ENCODE data around the gene CCN6. TPM values are rescaled to one million over a fixed set of nuclear protein-coding genes. Genes with fewer than 3 reads are reported as not detected.
"Not testable (repeated sequence)": the region's sequence is repeated elsewhere in the genome, so short reads cannot be mapped to it uniquely, and the experiment has no call there.

The CCN6 gene
- total and polyA plus RNA-seq, 4 donors, result 0.54 TPM; not detected in 3

DNA sequence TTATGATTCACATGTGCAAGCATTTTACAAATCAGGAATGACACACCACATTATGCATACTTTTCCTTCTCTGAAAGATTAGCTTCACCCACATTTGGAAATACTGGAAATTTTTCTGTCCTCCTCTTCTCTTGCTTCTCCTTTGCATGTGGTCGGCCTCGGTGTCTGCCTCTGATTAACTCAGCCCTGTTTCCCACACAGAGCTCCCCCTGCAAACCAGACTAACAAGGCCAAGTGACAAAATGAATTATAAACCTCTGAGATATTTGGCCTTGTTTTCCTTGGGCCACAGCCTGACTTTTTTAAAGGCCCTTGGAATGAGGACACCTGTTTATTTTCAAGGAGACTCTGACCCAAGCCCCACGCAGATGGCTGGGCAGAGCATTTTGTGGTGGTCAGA is 9.0 kb upstream of the CCN6 start:
- WGBS, result 59% methylated on average over 3 of the region's 3 CpGs
- Histone ChIP-seq H3K36me3 (ENCODE audit: control insufficient read depth in 4 of 4, insufficient read depth in 3 of 4, low read depth in 1 of 4, low read length in 3 of 4) (no peaks in the 10 kb centered on the region), H3K27ac (ENCODE audit: low read depth in 1 of 2, low read length in 2 of 2) (no peak overlapping the region), H3K4me1 (ENCODE audit: control insufficient read depth in 4 of 4, insufficient read depth in 4 of 4, low read length in 3 of 4) (peaks cover 0 to 19% (median 12%) of the 10 kb centered on the region in 4 donors), H3K27me3 (ENCODE audit: control insufficient read depth in 4 of 4, insufficient read depth in 4 of 4, low read length in 3 of 4) (no peaks in the 10 kb centered on the region), H3K9ac (ENCODE audit: low read depth in 1 of 2, low read length in 2 of 2) (no peak overlapping the region), H3K4me3 (ENCODE audit: low read depth in 1 of 3, low read length in 3 of 3) (no peak overlapping the region), H3K9me3 (ENCODE audit: control insufficient read depth in 4 of 4, low read length in 3 of 4) (no peaks in the 10 kb centered on the region)
- no peak for DNase-seq (ENCODE audit: low spot score)
- TF ChIP-seq EGR1 (IDR thresholded peaks at IDR 0.05; ENCODE audit: low read depth in 2 of 2), result no peak
- no peak for TF ChIP-seq TAF1 (conservative IDR thresholded peaks at IDR 0.05)
- no peak for TF ChIP-seq FOXA1 (IDR thresholded peaks at IDR 0.05)
- TF ChIP-seq YY1 (IDR thresholded peaks at IDR 0.05), result no peak
- no peak for TF ChIP-seq FOXA2 (IDR thresholded peaks at IDR 0.05)
- no peak for TF ChIP-seq ATF3 (IDR thresholded peaks at IDR 0.05)
- no peak for TF ChIP-seq JUND (IDR thresholded peaks at IDR 0.05)
- no peak for TF ChIP-seq RXRA (IDR thresholded peaks at IDR 0.05)
- no peak for TF ChIP-seq NR2F2 (IDR thresholded peaks at IDR 0.05)
- no peak for TF ChIP-seq HNF4G (IDR thresholded peaks at IDR 0.05)
- TF ChIP-seq REST (IDR thresholded peaks at IDR 0.05), result no peak

- not testable (repeated sequence) for H3K27me3 ChIP-seq (ENCODE audit: control insufficient read depth in 4 of 4, insufficient read depth in 4 of 4, low read length in 3 of 4); DNase-seq (ENCODE audit: low spot score); H3K9me3 ChIP-seq (ENCODE audit: control insufficient read depth in 4 of 4, low read length in 3 of 4); H3K36me3 ChIP-seq (ENCODE audit: control insufficient read depth in 4 of 4, insufficient read depth in 3 of 4, low read depth in 1 of 4, low read length in 3 of 4); H3K27ac ChIP-seq (ENCODE audit: low read depth in 1 of 2, low read length in 2 of 2); H3K9ac ChIP-seq (ENCODE audit: low read depth in 1 of 2, low read length in 2 of 2); H3K4me3 ChIP-seq (ENCODE audit: low read depth in 1 of 3, low read length in 3 of 3)
- peaks cover 0 to 23% (median 18%) of the 10 kb centered on the region in 4 donors for H3K4me1 ChIP-seq (ENCODE audit: control insufficient read depth in 4 of 4, insufficient read depth in 4 of 4, low read length in 3 of 4)
- WGBS, result 97% methylated on average over 25 of the region's 25 CpGs
Observed at GRCh38 chr6:112047523-112047922, 6.4 kb upstream of the CCN6 start.

GRCh38 chr6:112049026-112049799 is 4.7 kb upstream of the CCN6 start:
- no peak for DNase-seq (ENCODE audit: low spot score)

More at GRCh38 chr6:112049026-112049799, 4.7 kb upstream of the CCN6 start:
- no peak overlapping the region for H3K9ac ChIP-seq (ENCODE audit: low read depth in 1 of 2, low read length in 2 of 2)
- H3K9me3 ChIP-seq (ENCODE audit: control insufficient read depth in 4 of 4, low read length in 3 of 4), result no peaks in the 10 kb centered on the region
- H3K36me3 ChIP-seq (ENCODE audit: control insufficient read depth in 4 of 4, insufficient read depth in 3 of 4, low read depth in 1 of 4, low read length in 3 of 4), result no peaks in the 10 kb centered on the region
- H3K27ac ChIP-seq (ENCODE audit: low read depth in 1 of 2, low read length in 2 of 2), result no peak overlapping the region
- WGBS, result 77% methylated on average over 6 of the region's 6 CpGs
- H3K27me3 ChIP-seq (ENCODE audit: control insufficient read depth in 4 of 4, insufficient read depth in 4 of 4, low read length in 3 of 4), result no peaks in the 10 kb centered on the region
- TF ChIP-seq RAD21 (IDR thresholded peaks at IDR 0.05) (no peak), MAX (IDR thresholded peaks at IDR 0.05) (no peak), FOXA2 (IDR thresholded peaks at IDR 0.05) (no peak), TAF1 (conservative IDR thresholded peaks at IDR 0.05) (no peak), HNF4A (conservative IDR thresholded peaks at IDR 0.05) (no peak), FOXA1 (IDR thresholded peaks at IDR 0.05) (no peak), JUND (IDR thresholded peaks at IDR 0.05) (no peak)
- TF ChIP-seq, protein P1, sequence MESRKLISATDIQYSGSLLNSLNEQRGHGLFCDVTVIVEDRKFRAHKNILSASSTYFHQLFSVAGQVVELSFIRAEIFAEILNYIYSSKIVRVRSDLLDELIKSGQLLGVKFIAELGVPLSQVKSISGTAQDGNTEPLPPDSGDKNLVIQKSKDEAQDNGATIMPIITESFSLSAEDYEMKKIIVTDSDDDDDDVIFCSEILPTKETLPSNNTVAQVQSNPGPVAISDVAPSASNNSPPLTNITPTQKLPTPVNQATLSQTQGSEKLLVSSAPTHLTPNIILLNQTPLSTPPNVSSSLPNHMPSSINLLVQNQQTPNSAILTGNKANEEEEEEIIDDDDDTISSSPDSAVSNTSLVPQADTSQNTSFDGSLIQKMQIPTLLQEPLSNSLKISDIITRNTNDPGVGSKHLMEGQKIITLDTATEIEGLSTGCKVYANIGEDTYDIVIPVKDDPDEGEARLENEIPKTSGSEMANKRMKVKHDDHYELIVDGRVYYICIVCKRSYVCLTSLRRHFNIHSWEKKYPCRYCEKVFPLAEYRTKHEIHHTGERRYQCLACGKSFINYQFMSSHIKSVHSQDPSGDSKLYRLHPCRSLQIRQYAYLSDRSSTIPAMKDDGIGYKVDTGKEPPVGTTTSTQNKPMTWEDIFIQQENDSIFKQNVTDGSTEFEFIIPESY (IDR thresholded peaks at IDR 0.05), result no peak
- H3K4me3 ChIP-seq (ENCODE audit: low read depth in 1 of 3, low read length in 3 of 3), result no peak overlapping the region
- peaks cover 0 to 16% (median 13%) of the 10 kb centered on the region in 4 donors for H3K4me1 ChIP-seq (ENCODE audit: control insufficient read depth in 4 of 4, insufficient read depth in 4 of 4, low read length in 3 of 4)

All from liver (tissue), 9 donors.